MM.1S (cell line): ENCODE results near the gene MED15.

Source experiments
- DNase-seq: peaks from one replicate; pipeline ENCODE4 v3.0.0-alpha.2; 2015
- H2AFZ ChIP-seq: fragments of 300-600 bp; sonication (generic); 2 replicates; pipeline ENCODE4 v1.6.0; 2016; ENCODE audit warnings: antibody characterized with exemption, low read length
- H3F3A ChIP-seq: fragments of 300-600 bp; sonication (generic); 2 replicates; pipeline ENCODE4 v1.6.1; 2016; ENCODE audit warnings: mild to moderate bottlenecking, antibody characterized with exemption, low read length, moderate library complexity, mixed read lengths; ENCODE audit not compliant: insufficient read depth
- H3K27ac ChIP-seq: fragments of 300-600 bp; sonication (generic); 2 replicates; pipeline ENCODE4 v1.5.1; 2016; ENCODE audit warnings: mild to moderate bottlenecking, low read length
- H3K27me3 ChIP-seq: fragments of 300-600 bp; sonication (generic); replicated peaks from 2 replicates; pipeline ENCODE4 v1.6.0; 2016; ENCODE audit warnings: low read length; ENCODE audit not compliant: insufficient read depth
- H3K36me3 ChIP-seq: fragments of 300-600 bp; sonication (generic); replicated peaks from 2 replicates; pipeline ENCODE4 v1.6.1; 2016; ENCODE audit warnings: mild to moderate bottlenecking, low read length, mixed read lengths; ENCODE audit not compliant: insufficient read depth
- H3K4me1 ChIP-seq: fragments of 300-600 bp; sonication (generic); 2 replicates; pipeline ENCODE4 v1.6.1; 2016; ENCODE audit warnings: low read length, mixed read lengths
- H3K4me2 ChIP-seq: fragments of 300-600 bp; sonication (generic); 2 replicates; pipeline ENCODE4 v1.6.0; 2016; ENCODE audit warnings: low read depth, low read length
- H3K4me3 ChIP-seq: fragments of 300-600 bp; sonication (generic); 2 replicates; pipeline ENCODE4 v1.5.1; 2016; ENCODE audit warnings: low read length, mixed read lengths
- H3K79me2 ChIP-seq: fragments of 300-600 bp; sonication (generic); 2 replicates; pipeline ENCODE4 v1.6.1; 2016; ENCODE audit warnings: mixed run types, low read length, mixed read lengths
- H3K9ac ChIP-seq: fragments of 300-600 bp; sonication (generic); 2 replicates; pipeline ENCODE4 v1.6.1; 2016; ENCODE audit warnings: low read length, mixed read lengths
- H3K9me2 ChIP-seq: fragments of 300-600 bp; sonication (generic); replicated peaks from 2 replicates; pipeline ENCODE4 v1.6.1; 2016; ENCODE audit warnings: mild to moderate bottlenecking, low read length, mixed read lengths; ENCODE audit not compliant: insufficient read depth
- H3K9me3 ChIP-seq: fragments of 300-600 bp; sonication (generic); replicated peaks from 2 replicates; pipeline ENCODE4 v1.6.1; 2016; ENCODE audit warnings: mild to moderate bottlenecking, low read length, mixed read lengths; ENCODE audit not compliant: insufficient read depth
- H4K20me1 ChIP-seq: fragments of 300-600 bp; sonication (generic); 2 replicates; pipeline ENCODE4 v1.6.1; 2016; ENCODE audit warnings: mild to moderate bottlenecking, low read length, moderate library complexity, mixed read lengths; ENCODE audit not compliant: insufficient read depth
- CTCF ChIP-seq: fragments of 300-600 bp; sonication (generic); IDR thresholded peaks from 2 replicates; pipeline ENCODE4 v1.5.1; 2016; ENCODE audit warnings: antibody characterized with exemption, low read length, mixed read lengths
- EZH2 ChIP-seq: fragments of 300-600 bp; sonication (generic); optimal IDR thresholded peaks from 2 replicates; pipeline ENCODE3; 2017; ENCODE audit warnings: low read depth, mild to moderate bottlenecking, antibody characterized with exemption, low read length, mixed read lengths
- EZH2phosphoT487 ChIP-seq: fragments of 300-600 bp; sonication (generic); IDR thresholded peaks from 2 replicates; pipeline ENCODE4 v1.6.1; 2018; ENCODE audit warnings: antibody characterized with exemption, low read length

Gene MED15

GRCh38 chr22:20585639-20586402, 78.4 kb downstream of the MED15 start:
- Histone ChIP-seq H3K27ac (no peak overlapping the region), H3K9me2 (no peaks in the 10 kb centered on the region), H4K20me1 (no peaks in the 10 kb centered on the region), H3K9me3 (no peaks in the 10 kb centered on the region), H2AFZ (no peak overlapping the region), H3K4me3 (no peak overlapping the region), H3K79me2 (no peaks in the 10 kb centered on the region), H3K4me2 (no peak overlapping the region), H3K4me1 (no peaks in the 10 kb centered on the region), H3K36me3 (no peaks in the 10 kb centered on the region), H3F3A (no peaks in the 10 kb centered on the region), H3K27me3 (no peaks in the 10 kb centered on the region), H3K9ac (no peak overlapping the region)
- DNase-seq, result no peak
- TF ChIP-seq CTCF, result no peak

- no peak overlapping the region for H3K4me3 ChIP-seq
- H3F3A ChIP-seq, result no peaks in the 10 kb centered on the region
- H3K4me1 ChIP-seq, result no peaks in the 10 kb centered on the region
- no peaks in the 10 kb centered on the region for H4K20me1 ChIP-seq
- no peaks in the 10 kb centered on the region for H3K36me3 ChIP-seq
- no peak for DNase-seq
- H3K9me3 ChIP-seq, result no peaks in the 10 kb centered on the region
- H3K9ac ChIP-seq, result no peak overlapping the region
- no peak overlapping the region for H3K27ac ChIP-seq
- no peaks in the 10 kb centered on the region for H3K27me3 ChIP-seq
- no peak overlapping the region for H2AFZ ChIP-seq
- no peaks in the 10 kb centered on the region for H3K79me2 ChIP-seq
- no peak for TF ChIP-seq EZH2phosphoT487
- no peak for TF ChIP-seq EZH2
- no peak for TF ChIP-seq CTCF
- H3K9me2 ChIP-seq, result no peaks in the 10 kb centered on the region
- H3K4me2 ChIP-seq, result no peak overlapping the region
These were observed 79.0 kb downstream of the MED15 start for GRCh38 chr22:20586403-20586745.

GRCh38 chr22:20587206-20587958, 80.0 kb downstream of the MED15 start:
- TF ChIP-seq EZH2, result no peak
- no peak for TF ChIP-seq EZH2phosphoT487
- no peak for TF ChIP-seq CTCF
- H3K9me3 ChIP-seq, result no peaks in the 10 kb centered on the region

More at GRCh38 chr22:20587206-20587958, 80.0 kb downstream of the MED15 start:
- DNase-seq, result no peak
- no peaks in the 10 kb centered on the region for H4K20me1 ChIP-seq
- no peaks in the 10 kb centered on the region for H3K4me1 ChIP-seq
- no peak overlapping the region for H3K9ac ChIP-seq
- H3K79me2 ChIP-seq, result no peaks in the 10 kb centered on the region
- no peak overlapping the region for H3K27ac ChIP-seq
- H3K9me2 ChIP-seq, result no peaks in the 10 kb centered on the region
- no peaks in the 10 kb centered on the region for H3K36me3 ChIP-seq
- no peak overlapping the region for H3K4me2 ChIP-seq
- no peak overlapping the region for H2AFZ ChIP-seq
- H3K4me3 ChIP-seq, result no peak overlapping the region
- no peaks in the 10 kb centered on the region for H3F3A ChIP-seq
- no peaks in the 10 kb centered on the region for H3K27me3 ChIP-seq
